ENCODE measurements around the gene SKOR2.

SKOR2 gene

DNA sequence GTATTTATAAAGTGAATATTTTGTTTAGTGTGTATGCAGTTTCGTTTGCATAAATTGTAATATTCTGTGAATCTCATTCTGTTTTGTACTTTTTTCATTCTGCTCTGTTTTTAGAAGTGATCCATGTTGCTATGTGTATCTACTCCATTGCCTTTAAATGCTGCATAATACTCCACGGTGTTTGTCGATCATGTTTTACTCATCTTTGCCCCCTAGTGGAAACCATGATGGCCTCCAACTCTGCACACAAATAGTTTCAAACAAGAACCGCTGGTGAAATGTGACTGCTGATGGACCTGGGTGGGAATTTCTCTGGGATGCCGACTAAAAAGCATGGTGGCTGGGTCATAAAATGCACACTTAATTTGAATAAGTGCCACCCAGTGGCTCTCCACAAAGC is 32.0 kb upstream of the SKOR2 start:
- H2BK120ac ChIP-seq (ENCODE audit: insufficient read depth, low read length, poor library complexity): no peak overlapping the region
- H3K4me2 ChIP-seq (ENCODE audit: low read length): no peak overlapping the region
- H3K79me1 ChIP-seq (ENCODE audit: low read length): no peaks in the 10 kb centered on the region
- no peak overlapping the region for H4K91ac ChIP-seq (ENCODE audit: low read depth, low read length)
- no peaks in the 10 kb centered on the region for H3K79me2 ChIP-seq (ENCODE audit: control insufficient read depth, insufficient read depth, low read length, poor library complexity)
- no peak overlapping the region for H3K4me3 ChIP-seq (ENCODE audit: low read depth, low read length)
- no peaks in the 10 kb centered on the region for H3K4me1 ChIP-seq (ENCODE audit: control insufficient read depth in 1 of 2, insufficient read depth in 2 of 2, low read length in 2 of 2)
- no peak overlapping the region for H3K27ac ChIP-seq (ENCODE audit: low read depth, low read length)
- no peaks in the 10 kb centered on the region for H3K36me3 ChIP-seq (ENCODE audit: control insufficient read depth in 1 of 2, insufficient read depth in 2 of 2, low read length in 2 of 2)
- no peak overlapping the region for H4K12ac ChIP-seq (ENCODE audit: low read depth, low read length)
- no peak overlapping the region for H3K4ac ChIP-seq (ENCODE audit: low read depth, low read length)
- H2BK12ac ChIP-seq (ENCODE audit: low read length): no peak overlapping the region
- H3K9ac ChIP-seq (ENCODE audit: low read length): no peak overlapping the region
- no peak overlapping the region for H3K18ac ChIP-seq (ENCODE audit: low read length)
- no peak overlapping the region for H2BK5ac ChIP-seq (ENCODE audit: low read depth, low read length, poor library complexity)
- no peaks in the 10 kb centered on the region for H3K27me3 ChIP-seq (ENCODE audit: insufficient read depth, low read length)
- H3K9me3 ChIP-seq (ENCODE audit: insufficient read depth, low read depth, low read length): peaks cover 2% of the 10 kb centered on the region
- no peak overlapping the region for H3K14ac ChIP-seq (ENCODE audit: low read length)
- H3K23ac ChIP-seq (ENCODE audit: low read length): no peak overlapping the region
- no peak overlapping the region for H4K8ac ChIP-seq (ENCODE audit: low read depth, low read length)
- no peak overlapping the region for H2AFZ ChIP-seq (ENCODE audit: insufficient read depth, low read length, poor library complexity)
- no peak overlapping the region for H2AK5ac ChIP-seq (ENCODE audit: low read length)
- peak in 1 of 2 donors; percentile 61 for DNase-seq
- no CpG with 5 or more reads among the region's 5 CpGs for WGBS (ENCODE audit: extremely low coverage, insufficient coverage, insufficient read length)

DNA sequence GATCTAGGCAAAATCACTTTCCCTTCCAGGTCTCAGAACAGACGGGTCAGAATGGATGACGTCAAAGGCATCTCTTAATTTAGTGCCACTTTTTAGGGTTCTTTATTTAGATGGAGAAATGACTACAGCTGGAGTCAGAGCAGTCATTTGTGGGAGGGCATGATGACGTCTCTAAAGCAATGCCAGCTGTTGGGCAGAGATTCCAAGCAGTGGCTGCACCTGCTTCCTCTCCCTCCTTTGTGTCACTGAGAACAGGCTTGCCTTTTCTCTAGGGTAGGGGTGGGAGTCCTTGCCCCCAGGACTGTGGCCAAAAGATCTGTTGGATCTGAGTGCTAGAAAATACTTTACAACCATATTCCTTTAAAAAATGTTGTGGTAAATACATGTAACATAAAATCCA is 28.7 kb upstream of the SKOR2 start:
- Histone ChIP-seq H4K8ac (ENCODE audit: low read depth, low read length) (no peak overlapping the region), H2AK5ac (ENCODE audit: low read length) (no peak overlapping the region)
- no CpG with 5 or more reads among the region's 3 CpGs for WGBS (ENCODE audit: extremely low coverage, insufficient coverage, insufficient read length)

DNA sequence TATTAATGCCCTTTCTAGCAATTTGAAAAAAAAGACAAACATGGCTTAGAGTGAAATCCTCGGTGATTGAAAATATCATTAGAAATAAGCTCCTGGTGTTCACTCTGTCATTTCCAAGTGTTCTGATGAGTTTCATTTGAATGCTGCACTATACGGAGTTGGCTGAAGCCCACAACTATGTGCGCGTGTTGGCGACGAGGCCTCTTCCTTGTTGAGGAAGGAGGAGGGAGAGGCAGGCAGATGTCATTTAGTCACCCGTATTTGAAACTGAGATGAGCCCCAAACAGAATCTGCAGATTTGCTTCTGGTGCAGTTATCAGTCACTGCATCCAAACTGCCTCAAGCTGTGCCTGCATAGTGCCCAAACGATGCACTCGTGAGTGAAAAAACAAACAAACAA is 23.5 kb upstream of the SKOR2 start:
- Histone ChIP-seq H3K27me3 (ENCODE audit: insufficient read depth, low read length) (no peaks in the 10 kb centered on the region), H3K9me3 (ENCODE audit: insufficient read depth, low read depth, low read length) (no peaks in the 10 kb centered on the region), H3K79me2 (ENCODE audit: control insufficient read depth, insufficient read depth, low read length, poor library complexity) (no peaks in the 10 kb centered on the region), H2BK120ac (ENCODE audit: insufficient read depth, low read length, poor library complexity) (no peak overlapping the region), H3K4me2 (ENCODE audit: low read length) (no peak overlapping the region), H4K12ac (ENCODE audit: low read depth, low read length) (no peak overlapping the region), H3K18ac (ENCODE audit: low read length) (no peak overlapping the region), H2AFZ (ENCODE audit: insufficient read depth, low read length, poor library complexity) (no peak overlapping the region), H4K8ac (ENCODE audit: low read depth, low read length) (no peak overlapping the region), H3K23ac (ENCODE audit: low read length) (no peak overlapping the region), H3K4ac (ENCODE audit: low read depth, low read length) (no peak overlapping the region), H3K9ac (ENCODE audit: low read length) (no peak overlapping the region), H3K27ac (ENCODE audit: low read depth, low read length) (no peak overlapping the region), H3K14ac (ENCODE audit: low read length) (no peak overlapping the region), H3K36me3 (ENCODE audit: control insufficient read depth in 1 of 2, insufficient read depth in 2 of 2, low read length in 2 of 2) (no peaks in the 10 kb centered on the region), H3K79me1 (ENCODE audit: low read length) (no peaks in the 10 kb centered on the region), H2BK5ac (ENCODE audit: low read depth, low read length, poor library complexity) (no peak overlapping the region), H4K91ac (ENCODE audit: low read depth, low read length) (no peak overlapping the region), H2AK5ac (ENCODE audit: low read length) (no peak overlapping the region), H3K4me1 (ENCODE audit: control insufficient read depth in 1 of 2, insufficient read depth in 2 of 2, low read length in 2 of 2) (no peaks in the 10 kb centered on the region), H3K4me3 (ENCODE audit: low read depth, low read length) (no peak overlapping the region), H2BK12ac (ENCODE audit: low read length) (no peak overlapping the region)
- DNase-seq: no peak
- WGBS (ENCODE audit: extremely low coverage, insufficient coverage, insufficient read length): no CpG with 5 or more reads among the region's 9 CpGs

More for the DNA sequence above, 28.7 kb upstream of the SKOR2 start:
- no peaks in the 10 kb centered on the region for H3K27me3 ChIP-seq (ENCODE audit: insufficient read depth, low read length)
- H3K27ac ChIP-seq (ENCODE audit: low read depth, low read length): no peak overlapping the region
- no peak overlapping the region for H2BK5ac ChIP-seq (ENCODE audit: low read depth, low read length, poor library complexity)
- H3K36me3 ChIP-seq (ENCODE audit: control insufficient read depth in 1 of 2, insufficient read depth in 2 of 2, low read length in 2 of 2): no peaks in the 10 kb centered on the region
- no peaks in the 10 kb centered on the region for H3K4me1 ChIP-seq (ENCODE audit: control insufficient read depth in 1 of 2, insufficient read depth in 2 of 2, low read length in 2 of 2)
- no peak overlapping the region for H3K18ac ChIP-seq (ENCODE audit: low read length)
- H3K79me2 ChIP-seq (ENCODE audit: control insufficient read depth, insufficient read depth, low read length, poor library complexity): no peaks in the 10 kb centered on the region
- H2BK12ac ChIP-seq (ENCODE audit: low read length): no peak overlapping the region
- H3K79me1 ChIP-seq (ENCODE audit: low read length): no peaks in the 10 kb centered on the region
- H3K4me2 ChIP-seq (ENCODE audit: low read length): no peak overlapping the region
- no peak overlapping the region for H4K12ac ChIP-seq (ENCODE audit: low read depth, low read length)
- H3K9me3 ChIP-seq (ENCODE audit: insufficient read depth, low read depth, low read length): peaks cover 2% of the 10 kb centered on the region
- H2AFZ ChIP-seq (ENCODE audit: insufficient read depth, low read length, poor library complexity): no peak overlapping the region
- no peak overlapping the region for H3K4ac ChIP-seq (ENCODE audit: low read depth, low read length)
- H4K91ac ChIP-seq (ENCODE audit: low read depth, low read length): no peak overlapping the region
- no peak overlapping the region for H3K9ac ChIP-seq (ENCODE audit: low read length)
- no peak overlapping the region for H3K4me3 ChIP-seq (ENCODE audit: low read depth, low read length)
- H2BK120ac ChIP-seq (ENCODE audit: insufficient read depth, low read length, poor library complexity): no peak overlapping the region
- H3K23ac ChIP-seq (ENCODE audit: low read length): no peak overlapping the region
- no peak for DNase-seq
- H3K14ac ChIP-seq (ENCODE audit: low read length): no peak overlapping the region

DNA sequence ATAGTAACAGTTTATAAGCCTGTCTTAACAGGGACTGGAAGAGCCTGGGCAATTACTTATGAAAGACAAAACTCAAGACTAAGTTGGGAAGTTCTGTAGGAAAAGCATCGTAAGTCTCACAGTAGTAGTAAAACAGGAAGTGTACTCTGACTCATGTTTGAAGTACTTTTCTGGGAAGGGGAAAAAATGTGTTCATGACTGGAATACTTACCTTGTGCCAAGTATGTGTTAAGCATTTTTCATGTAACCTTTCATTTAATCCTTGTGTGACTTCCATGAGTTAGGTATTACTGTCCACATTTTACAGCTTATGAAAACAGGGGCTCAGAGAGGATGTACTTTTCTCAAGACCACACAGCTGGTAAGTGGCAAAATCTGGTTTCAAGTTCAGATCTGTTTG is 13.7 kb upstream of the SKOR2 start:
- no CpG with 5 or more reads among the region's 1 CpG for WGBS (ENCODE audit: extremely low coverage, insufficient coverage, insufficient read length)
- Histone ChIP-seq H2BK5ac (ENCODE audit: low read depth, low read length, poor library complexity) (no peak overlapping the region), H2BK12ac (ENCODE audit: low read length) (no peak overlapping the region), H2AFZ (ENCODE audit: insufficient read depth, low read length, poor library complexity) (no peak overlapping the region), H3K27me3 (ENCODE audit: insufficient read depth, low read length) (peaks cover 44% of the 10 kb centered on the region), H3K4me2 (ENCODE audit: low read length) (no peak overlapping the region), H3K4me1 (ENCODE audit: control insufficient read depth in 1 of 2, insufficient read depth in 2 of 2, low read length in 2 of 2) (peaks cover 7 to 11% of the 10 kb centered on the region in 2 experiments), H3K9me3 (ENCODE audit: insufficient read depth, low read depth, low read length) (peaks cover 11% of the 10 kb centered on the region), H3K23ac (ENCODE audit: low read length) (no peak overlapping the region), H4K8ac (ENCODE audit: low read depth, low read length) (no peak overlapping the region), H2AK5ac (ENCODE audit: low read length) (no peak overlapping the region), H3K79me2 (ENCODE audit: control insufficient read depth, insufficient read depth, low read length, poor library complexity) (no peaks in the 10 kb centered on the region), H3K9ac (ENCODE audit: low read length) (no peak overlapping the region), H3K79me1 (ENCODE audit: low read length) (no peaks in the 10 kb centered on the region), H4K91ac (ENCODE audit: low read depth, low read length) (no peak overlapping the region), H3K36me3 (ENCODE audit: control insufficient read depth in 1 of 2, insufficient read depth in 2 of 2, low read length in 2 of 2) (no peaks in the 10 kb centered on the region), H3K27ac (ENCODE audit: low read depth, low read length) (no peak overlapping the region), H3K4me3 (ENCODE audit: low read depth, low read length) (no peak overlapping the region), H3K14ac (ENCODE audit: low read length) (no peak overlapping the region), H2BK120ac (ENCODE audit: insufficient read depth, low read length, poor library complexity) (no peak overlapping the region), H4K12ac (ENCODE audit: low read depth, low read length) (no peak overlapping the region), H3K4ac (ENCODE audit: low read depth, low read length) (no peak overlapping the region), H3K18ac (ENCODE audit: low read length) (no peak overlapping the region)
- DNase-seq: peak in 1 of 2 donors; percentile 52

Measured in trophoblast cell (in vitro differentiated cells and primary cell).